Activated T-cell treated with anti-CD3 and anti-CD28 coated beads, Interleukin-2, amount 50 U/mL, for 48 hours (primary cell): ENCODE data around the gene L2HGDH.
A peak's percentile ranks its signal among the peaks of the same experiment; 100 is the strongest.
"Not testable (repeated sequence)": the region's sequence is repeated elsewhere in the genome, so short reads cannot be mapped to it uniquely, and the experiment has no call there.

ENCODE experiments used
- DNase-seq, 2 experiments: peaks; one replicate each; pipeline ENCODE4 v3.0.0-alpha.2; 2020

The L2HGDH gene

DNA sequence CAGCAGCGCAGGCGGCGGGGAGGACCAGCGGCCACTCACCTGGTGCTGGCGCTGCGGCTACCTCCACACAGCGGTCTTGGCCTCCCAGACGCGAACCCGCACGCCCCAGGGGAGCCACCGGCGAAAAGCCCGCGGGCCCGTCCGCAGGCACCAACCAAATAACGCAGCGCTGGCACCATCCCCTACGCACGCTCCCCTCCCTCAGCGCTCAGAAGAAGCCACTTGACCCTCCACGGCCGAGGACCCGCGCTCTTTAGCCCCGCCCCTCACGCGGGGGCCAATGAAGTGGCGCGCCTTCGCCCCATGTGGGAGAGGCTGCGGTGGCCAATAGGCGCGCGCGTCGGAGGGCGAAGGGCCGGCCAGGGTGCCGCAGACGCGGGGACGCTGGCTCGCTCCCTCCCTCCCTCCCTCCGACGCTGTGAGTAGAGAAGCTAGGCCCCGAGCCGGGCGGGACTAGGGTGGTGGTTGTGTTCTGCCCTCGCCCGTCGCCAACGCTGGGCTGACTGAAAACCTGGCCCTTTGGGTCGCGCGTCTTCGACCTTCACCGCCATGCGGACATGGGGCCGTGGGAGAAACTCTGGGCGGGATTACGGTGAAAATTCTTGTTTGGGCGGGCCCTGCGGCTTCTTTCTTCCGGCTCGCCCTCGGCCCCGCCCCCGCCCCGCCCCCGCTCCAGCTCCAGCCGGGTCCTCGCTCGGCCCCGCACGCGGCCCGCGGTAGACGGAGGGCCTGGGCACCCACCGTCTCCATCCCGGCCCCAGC lies at the start of gene L2HGDH, which contains the start of gene DMAC2L:
Gene L2HGDH (minus strand): TSS at position 258 of the 762 bp plus-strand sequence. CDS start 79 bp downstream, at position 179.
Gene DMAC2L (plus strand): TSS at position 353 of the 762 bp plus-strand sequence. CDS start 9,164 bp downstream, outside the sequence.
- peak; percentile 94 to 95 for DNase-seq

DNA sequence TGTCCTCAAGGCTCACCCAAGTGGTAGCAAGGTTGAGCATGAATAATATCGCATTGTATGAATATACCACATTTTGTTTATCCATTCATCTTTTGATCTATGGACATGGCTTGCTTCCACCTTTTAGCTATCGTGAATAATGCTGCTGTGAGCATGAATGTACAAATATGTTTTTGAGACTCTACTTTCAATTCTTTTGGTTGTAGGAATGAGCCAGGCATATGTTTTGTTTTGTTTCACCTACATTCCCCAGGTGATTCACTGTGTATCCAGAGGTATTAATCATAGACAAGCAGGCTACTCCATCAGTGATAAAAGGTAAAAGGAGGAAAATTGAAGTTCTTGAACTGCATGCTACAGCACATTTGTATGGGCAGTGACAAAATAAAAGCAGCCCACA lies 48.8 kb upstream of the L2HGDH start:
- no peak for DNase-seq

DNA sequence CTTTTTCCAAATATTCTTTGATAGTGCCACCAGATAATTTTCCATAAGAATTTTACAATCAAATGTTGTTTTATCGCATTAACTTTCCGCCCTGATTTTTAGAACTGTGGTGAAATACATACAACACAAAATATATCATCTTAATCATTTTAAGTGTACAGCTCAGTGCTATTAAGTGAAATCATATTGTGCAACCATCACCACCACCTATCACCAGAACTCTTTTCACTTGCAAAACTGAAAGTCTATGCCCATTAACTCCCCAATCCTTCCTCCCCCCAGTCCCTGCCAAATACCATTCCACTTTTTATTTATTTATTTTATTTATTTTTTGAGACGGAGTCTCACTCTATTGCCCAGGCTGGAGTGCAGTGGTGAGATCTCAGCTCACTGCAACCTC lies 48.1 kb upstream of the L2HGDH start:
- DNase-seq: no peak

DNA sequence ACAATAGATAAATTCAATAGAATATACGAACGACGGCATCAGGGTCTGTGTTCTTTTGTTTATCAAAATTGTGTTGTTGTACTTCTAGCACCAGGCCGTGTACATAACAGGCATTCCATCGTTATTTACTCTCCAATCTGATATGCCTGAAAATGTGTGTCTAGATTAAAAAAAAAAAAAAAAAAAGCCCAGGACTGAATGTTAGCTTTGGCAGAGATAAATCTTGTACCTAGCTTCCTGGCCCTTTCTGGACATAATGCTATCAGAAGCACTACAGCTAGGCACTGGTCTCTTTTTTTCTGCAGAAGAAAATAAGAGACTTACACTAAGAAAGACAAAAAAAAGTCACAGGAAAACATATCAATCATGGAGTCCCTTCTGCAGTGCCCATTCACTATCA lies 47.6 kb upstream of the L2HGDH start:
- no peak for DNase-seq

DNA sequence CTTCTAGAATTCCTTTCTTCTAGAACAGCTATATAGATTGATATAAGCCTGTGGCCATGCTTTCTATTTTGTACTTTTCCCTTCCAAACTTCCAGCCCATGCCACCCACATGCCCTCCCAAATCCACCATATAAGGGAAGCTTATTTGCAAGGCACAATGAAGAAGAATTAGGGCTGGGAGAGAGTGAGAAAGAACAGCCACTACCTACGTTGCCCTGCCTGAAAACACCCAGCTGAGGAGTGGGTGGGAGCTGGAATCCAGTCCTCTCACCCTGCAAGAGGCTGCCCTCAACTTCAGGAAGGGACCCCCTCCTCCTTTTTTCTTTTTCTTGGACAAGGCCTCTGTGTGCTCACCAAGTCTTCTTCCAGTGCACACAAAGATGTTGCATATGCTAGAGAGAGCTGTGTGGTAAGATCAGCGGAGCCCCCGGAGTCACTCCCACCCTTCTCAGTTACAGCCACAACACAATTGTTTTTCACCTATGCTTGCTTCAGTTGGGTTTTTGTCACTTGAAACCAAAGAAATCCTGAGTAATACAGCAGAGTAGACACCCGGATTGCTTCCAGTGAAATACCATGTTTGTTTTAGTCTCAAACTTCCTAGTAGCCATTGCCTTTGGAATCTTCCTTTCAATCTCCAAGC lies 45.8 kb upstream of the L2HGDH start:
- DNase-seq: no peak

DNA sequence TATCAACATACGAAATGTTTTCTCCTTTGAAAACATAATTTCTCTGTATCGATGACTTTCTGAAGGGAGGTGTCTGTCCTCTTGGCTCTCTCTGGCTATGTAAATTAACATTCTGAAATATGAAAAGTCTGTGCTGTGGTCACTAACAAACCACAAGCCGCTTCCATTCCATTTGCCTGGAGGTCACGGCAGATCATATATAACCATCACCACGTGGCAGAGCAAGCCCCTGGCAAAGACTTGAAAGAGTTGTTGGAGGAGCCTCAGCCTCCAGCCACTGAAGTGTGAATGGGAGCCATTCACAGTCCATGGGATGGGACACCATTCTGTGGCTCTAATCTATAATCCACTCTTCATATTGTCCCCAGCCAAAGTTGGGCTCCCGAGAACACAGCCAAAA lies 45.1 kb upstream of the L2HGDH start:
- no peak for DNase-seq

DNA sequence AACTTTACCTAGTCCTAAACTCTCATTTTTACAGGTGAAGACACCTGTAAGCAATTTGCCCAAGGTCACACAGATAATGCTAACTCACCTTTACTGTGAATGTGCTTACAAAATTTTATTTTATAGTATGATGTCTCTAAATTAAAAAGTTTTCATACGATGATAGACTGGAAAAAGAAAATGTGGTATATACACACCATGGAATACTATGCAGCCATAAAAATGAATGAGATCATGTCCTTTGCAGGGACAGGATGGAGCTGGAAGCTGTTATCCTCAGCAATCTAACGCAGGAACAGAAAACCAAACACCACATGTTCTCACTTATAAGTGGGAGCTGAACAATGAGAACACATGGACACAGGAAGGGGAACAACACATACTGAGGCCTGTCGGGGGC lies 44.3 kb upstream of the L2HGDH start:
- not testable (repeated sequence) for DNase-seq

DNA sequence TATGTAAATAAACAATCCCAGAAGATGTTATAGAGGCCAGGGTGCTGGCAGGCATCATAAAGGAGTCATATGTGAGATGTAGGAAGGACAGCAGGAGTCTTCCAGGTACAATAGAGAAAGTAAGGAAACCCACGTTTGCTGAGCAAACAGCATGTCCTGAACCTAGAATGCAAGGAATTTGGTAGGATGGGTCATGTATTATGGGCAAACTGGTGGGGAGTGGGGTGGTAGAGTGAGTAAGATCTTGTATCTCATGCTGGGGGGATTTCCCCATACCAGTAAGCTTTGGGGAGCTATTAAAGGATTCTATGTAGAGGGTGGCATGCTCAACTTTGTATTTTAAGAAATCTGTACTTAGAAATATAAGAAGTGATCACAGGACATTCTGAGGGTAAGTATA lies 43.7 kb upstream of the L2HGDH start:
- no peak for DNase-seq

DNA sequence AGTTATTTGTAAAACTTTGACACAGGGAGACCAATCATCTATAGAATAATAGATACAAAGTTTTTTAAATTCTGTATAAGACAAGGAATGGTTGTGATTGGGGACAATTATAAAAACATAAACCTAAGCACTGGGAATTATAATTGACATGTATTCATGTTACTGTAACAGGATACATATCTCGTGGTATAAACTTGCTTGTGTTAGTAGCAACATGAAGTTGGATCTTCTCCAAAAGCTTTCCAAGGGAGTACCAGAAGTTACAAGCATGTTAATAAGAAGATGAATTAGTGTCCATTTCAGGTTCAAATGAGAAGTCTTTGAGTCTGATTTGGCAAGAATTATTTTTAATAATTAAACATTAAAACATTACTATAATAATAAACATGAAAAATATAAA lies 42.5 kb upstream of the L2HGDH start:
- DNase-seq: no peak

DNA sequence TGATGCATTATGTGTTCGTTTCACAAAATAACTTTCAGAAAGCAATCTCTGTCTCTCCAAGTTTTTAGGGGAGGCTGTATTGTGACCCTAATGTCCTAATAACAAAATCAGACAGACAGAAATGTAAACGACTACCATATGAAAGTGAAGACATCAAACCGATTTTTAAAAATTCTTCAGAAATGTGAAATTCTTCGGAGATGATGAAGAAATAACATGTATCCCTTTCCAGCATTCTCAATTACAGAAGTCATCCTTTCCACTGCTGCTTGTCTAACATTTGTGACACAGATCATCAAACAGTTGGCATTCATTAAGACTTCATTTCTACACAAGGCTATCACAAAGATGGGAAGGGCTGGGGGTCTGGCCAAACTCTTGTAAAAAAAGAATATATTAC lies 41.1 kb upstream of the L2HGDH start:
- no peak for DNase-seq

DNA sequence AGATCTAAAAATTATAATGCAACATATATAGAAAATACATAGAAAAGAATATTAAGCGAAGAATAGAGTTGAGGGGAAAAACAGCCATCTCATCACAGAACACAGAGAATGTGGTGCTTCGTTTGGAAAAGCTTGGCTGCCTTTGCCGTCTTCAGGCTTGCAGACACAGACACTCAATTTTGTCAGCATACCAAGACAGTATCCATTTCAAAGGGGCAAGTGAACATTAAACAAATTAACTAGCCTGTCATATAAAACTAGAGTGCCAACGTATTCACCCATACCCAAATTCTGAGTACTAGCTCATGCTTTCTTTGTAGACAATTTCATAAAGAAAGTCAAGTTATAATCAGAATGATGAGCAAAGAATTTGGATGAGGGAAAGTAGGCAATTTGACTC lies 40.6 kb upstream of the L2HGDH start:
- no peak for DNase-seq

DNA sequence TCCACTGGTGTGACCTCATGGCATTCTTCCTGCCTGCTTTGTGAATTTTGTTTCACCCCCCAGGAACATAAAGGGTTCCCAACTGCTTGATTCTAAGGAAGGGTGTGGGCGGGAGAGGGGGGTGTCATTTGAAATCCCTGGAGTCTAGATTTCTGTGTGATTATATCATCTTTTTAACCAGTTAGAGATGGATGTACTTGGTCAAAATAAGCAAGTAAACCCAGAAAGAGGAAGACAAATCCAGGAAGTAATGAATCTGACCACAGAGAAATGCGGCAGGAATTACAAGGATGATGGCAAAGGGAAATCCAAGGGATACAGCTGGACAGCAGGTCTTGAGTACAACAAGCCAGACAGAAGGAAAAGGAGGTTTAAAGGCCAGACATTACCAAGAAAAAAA lies 38.9 kb upstream of the L2HGDH start:
- DNase-seq: no peak

DNA sequence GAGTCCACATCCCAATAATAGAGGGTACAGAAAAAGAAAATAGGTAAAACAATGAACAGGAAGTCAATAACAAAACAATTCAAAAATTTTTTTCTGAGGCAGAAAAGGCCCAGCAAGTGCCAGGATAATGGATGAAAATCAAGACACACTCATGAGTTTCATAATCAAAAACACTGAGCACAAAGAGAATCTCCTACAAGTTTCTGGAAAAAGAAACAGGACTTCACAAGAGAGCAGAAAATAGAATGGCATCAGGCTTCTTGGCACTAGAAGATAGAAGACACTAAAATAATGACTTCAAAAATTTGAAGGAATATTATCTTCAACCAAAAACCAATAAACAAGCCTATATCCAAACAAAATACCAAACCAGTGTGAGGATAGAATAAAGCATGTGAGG lies 36.9 kb upstream of the L2HGDH start:
- DNase-seq: no peak

DNA sequence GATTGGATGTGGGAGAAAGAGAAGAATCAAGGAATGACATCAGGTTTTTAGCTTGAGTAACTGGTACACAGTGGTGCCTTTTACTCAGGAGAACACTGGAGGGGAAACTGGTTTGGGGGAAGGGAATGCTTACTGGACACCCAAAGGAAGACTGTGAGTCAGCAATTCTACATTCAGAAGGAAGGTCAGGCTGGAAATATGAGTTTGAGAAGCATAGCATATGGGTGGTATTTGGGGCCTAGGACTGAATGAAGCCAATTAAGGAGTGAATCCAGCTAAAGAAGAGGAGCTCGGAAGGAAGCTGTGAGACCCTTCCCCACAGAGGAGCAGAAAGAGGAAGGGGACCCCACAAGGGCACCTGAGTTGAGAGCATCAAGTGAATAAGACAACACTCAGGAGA lies 35.5 kb upstream of the L2HGDH start:
- no peak for DNase-seq

DNA sequence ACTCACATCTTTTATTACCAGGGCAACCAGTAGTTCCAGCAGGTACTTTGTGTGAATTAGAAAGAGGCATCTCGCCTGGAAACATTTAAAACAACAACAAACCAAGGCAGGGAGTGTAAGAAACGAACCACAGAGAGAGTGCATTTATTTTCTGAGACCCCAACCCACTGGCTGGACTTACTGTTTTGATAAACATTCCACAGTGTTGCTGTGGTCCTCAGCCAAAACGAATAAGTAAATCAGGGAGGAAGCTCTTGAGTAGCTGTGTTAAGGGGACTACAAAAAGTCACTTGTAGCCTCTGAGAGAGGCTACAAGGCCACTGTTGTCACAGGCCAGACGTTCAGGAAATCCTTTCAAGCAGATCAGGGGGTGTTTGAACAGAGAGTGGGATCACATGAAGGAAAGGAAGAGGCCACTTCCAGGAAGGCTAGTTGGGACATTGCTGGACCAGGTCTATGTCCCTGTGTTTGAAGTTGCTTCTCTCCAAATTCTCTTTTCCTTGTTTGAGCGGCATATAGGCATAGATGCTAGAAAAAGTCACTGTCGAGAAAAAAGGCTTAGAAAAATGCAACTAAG lies 33.9 kb upstream of the L2HGDH start:
- no peak for DNase-seq

DNA sequence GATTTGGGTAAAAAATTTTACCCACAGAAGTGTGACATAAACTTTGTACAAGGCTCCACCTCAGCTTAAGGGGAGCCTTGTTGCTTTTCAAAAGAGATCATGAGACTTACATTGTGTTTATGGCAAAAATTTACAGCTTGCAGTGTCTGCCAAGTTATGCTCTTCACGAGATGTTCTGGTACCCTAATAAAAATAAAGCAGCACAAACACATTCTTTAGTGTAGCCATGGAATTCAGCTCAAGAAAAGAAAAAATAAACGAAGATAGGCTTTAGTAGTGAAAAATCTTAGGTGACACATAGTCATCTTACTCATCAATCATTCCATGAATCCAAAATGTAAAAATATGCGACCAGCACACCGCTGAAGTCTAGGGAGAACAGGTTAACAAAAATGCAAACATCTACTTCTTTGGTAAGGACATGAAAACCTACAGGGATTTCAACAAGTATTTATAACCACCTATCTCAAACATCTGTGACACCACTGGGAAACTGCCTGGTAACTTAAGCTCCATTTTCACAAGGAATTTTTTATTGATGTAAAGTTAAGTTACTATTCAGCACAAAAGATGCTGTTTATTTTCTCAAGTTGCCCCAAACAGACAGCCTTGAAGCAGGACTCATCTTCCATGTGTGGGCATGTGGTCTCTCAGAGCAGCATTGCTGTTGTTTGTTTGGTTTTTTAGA lies 33.0 kb upstream of the L2HGDH start:
- DNase-seq: no peak

DNA sequence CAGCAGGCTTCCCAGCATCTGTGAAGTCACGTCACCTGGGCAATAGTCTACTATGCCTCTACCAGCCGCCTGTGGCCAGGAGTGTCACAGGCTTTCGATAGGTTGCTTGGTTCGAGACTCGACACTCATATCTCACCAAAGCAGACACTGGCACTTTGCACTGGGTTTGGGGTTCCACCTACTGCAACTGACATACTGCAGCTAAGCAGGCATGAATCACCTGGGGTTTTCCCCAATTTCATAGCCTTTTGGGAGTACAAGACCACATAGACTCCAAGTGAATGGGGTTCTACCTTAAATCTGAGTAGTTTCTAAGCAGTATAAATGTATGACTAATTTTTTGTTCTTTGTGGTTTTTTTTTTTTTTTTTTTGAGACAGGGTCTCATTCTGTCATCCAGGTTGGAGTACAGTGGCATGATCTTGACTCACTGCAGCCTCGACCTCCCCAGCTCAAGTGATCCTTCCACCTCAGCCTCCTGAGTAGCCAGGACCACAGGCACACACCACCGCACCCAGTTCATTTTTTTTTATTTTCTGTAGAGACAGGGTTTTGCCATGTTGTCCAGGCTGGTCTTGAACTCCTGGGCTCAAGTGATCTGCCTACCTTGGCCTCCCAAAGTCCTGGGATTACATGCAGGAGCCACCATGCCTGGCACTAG lies 32.2 kb upstream of the L2HGDH start:
- DNase-seq: peak; percentile 80 to 82

DNA sequence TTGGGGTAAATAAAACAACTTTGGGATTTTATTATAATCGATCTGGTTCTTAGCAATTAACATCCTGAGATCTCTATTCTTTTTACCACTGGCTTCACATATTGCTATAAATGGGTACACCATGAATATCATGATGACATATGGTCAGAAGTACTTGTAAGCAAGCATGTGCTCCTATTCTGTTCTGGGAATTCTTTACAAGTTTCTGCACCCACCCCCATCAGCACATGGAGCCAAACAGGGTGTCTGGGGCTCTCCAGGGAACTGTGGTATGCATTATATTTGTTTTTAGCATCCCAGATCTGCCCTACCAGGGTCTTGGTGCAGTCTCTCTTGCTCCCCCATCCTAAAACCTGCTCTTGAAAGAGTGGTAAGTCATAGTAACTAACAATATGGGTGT lies 31.4 kb upstream of the L2HGDH start:
- DNase-seq: no peak

DNA sequence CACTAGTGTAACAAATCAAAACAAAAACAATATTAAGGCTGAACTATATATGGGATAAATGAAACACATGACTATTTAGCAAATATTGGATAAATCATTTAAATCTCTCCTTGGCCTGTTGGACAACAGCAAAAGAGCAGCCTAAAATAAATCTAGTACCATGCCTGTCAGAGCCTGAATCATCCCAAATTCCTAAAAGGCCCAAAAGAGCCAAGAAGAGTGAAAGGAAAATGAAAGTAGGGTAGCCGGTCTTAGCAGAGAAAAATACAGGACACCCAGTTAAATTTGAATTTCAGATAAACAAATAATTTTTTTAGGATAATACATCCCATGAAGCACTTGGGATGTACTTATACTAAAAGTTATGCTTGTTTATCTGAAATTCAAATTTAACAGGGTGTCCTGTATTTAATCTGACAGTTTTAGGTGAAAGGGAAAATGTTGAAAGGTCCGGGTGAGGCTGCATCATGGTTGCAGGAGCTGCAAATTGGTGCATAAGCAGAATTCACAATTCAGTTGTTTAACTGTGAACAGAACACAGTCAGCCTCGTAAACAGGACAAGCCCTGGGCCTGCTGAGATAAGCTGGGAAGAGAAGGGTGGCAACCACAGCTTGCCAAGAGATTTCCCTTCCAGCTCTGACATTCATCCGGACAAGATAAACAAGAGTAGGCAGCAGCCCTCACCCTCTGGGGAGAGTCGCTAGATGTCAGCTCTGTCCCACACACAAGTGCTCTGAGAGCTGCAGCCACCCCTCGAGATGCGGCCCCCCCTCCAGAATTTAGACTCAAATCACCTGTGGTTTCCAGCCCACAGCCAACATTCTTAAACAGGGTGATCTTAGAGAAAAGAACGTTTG lies 30.4 kb upstream of the L2HGDH start:
- DNase-seq: peak; percentile 38 to 56

DNA sequence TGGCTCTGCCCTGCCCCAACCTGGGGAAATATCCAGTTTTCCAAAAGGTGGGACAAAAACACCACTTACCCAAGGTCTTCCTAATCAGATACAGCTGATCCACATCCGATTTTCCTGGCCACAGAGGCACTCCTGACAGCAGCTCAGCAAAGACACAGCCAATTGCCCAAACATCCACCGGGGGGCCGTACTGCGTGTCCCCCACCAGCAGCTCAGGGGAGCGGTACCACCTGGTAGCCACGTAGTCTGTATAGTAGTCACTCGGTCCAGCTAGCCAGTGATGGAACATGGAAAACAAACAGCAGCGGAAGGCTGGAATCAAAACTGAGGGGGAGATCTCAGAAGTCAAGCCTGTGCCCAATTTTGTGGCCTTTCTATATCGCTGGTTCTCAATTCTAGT lies 28.9 kb upstream of the L2HGDH start:
- no peak for DNase-seq

DNA sequence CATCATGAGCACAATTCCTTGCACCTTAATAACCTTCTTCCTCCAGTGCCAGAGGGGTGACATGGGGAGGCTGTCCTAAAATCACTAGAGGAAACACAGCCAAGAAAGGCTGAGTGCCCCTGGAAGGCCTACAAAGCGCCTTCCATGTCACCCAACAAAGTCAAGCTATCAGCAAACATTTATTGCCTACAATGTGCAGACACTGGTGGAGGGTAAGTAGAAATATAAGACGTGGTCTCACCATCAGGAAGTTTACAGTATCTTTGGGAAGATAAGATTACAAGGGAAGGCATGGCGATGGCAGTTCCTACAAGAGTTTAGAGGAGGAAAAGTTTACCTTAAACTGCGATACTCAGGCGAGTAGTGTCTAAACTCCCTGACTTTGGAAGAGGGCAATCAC lies 28.0 kb upstream of the L2HGDH start:
- DNase-seq: no peak

DNA sequence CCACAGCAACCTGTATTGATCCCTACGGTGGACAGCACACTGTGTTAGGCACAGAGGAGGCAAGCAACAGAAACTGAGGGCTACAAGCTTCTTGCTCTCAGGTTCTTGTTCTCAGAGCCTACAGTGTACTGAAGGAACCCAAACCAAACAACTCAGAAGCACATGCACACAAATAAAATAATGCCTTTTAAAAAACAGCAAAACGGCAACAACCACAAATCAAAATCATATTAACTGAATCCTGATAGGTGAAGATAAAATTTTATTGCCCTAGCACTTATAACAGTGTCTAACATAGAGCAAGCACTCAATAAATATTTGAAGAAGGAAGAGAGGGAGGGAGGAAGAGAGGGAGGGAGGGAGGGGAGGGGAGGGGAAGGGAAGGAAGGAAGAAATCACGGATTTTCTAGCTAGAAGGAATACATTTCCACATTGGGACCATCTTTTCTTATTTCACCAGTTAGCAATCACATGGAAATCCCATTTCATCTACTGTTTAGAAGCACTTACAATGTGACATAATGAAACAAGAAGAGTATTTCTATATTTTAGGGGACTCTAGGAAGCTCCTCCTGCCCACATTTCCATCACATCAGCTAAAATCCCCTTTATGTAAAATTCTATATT lies 27.3 kb upstream of the L2HGDH start:
- no peak for DNase-seq
